Fibroblast of skin of back (primary cell): Measurements from ENCODE around the gene OR2C1. TPM values are rescaled to one million over a fixed set of nuclear protein-coding genes. Genes with fewer than 3 reads are reported as not detected.

Experiments used
- DNase-seq: peaks from one replicate; pipeline ENCODE4 v3.0.0-alpha.2; 2013
- polyA plus RNA-seq, 2 experiments: library from polyadenylated mRNA; unstranded; fragments of 120-200 nt; gene quantifications; one replicate each; pipeline ENCODE4 v1.2.1, GENCODE V29; 2013; ENCODE audit not compliant: insufficient read length in 2 of 2

OR2C1 gene
- polyA plus RNA-seq (2013, experiment 1 of 2; ENCODE audit: insufficient read length): 0.08 TPM
- not detected for polyA plus RNA-seq (2013, experiment 2 of 2; ENCODE audit: insufficient read length)

- no peak for DNase-seq
Measured at GRCh38 chr16:3355589-3355988, at the start of gene OR2C1. Gene OR2C1, plus strand, starts transcription at chr16:3355889. Its CDS starts 52 bp downstream, at chr16:3355941.

GRCh38 chr16:3306078-3306477, 49.6 kb upstream of the OR2C1 start:
- no peak for DNase-seq

GRCh38 chr16:3311496-3311895, 44.2 kb upstream of the OR2C1 start:
- DNase-seq: no peak

- DNase-seq: no peak
Measured at GRCh38 chr16:3317315-3317999, 38.2 kb upstream of the OR2C1 start.

GRCh38 chr16:3321816-3322215, 33.9 kb upstream of the OR2C1 start:
- no peak for DNase-seq

- DNase-seq: no peak
Measured at GRCh38 chr16:3327514-3327913, 28.2 kb upstream of the OR2C1 start.

GRCh38 chr16:3328104-3328503, 27.6 kb upstream of the OR2C1 start:
- DNase-seq: no peak

GRCh38 chr16:3328643-3329042, 27.0 kb upstream of the OR2C1 start:
- DNase-seq: no peak

GRCh38 chr16:3346041-3346440, 9.6 kb upstream of the OR2C1 start:
- no peak for DNase-seq

- no peak for DNase-seq
Measured at GRCh38 chr16:3347586-3347985, 8.1 kb upstream of the OR2C1 start.

GRCh38 chr16:3348547-3349167, 7.0 kb upstream of the OR2C1 start:
- no peak for DNase-seq

- no peak for DNase-seq
Measured at GRCh38 chr16:3349175-3349574, 6.5 kb upstream of the OR2C1 start.

GRCh38 chr16:3356118-3356517, 429 bp downstream of the OR2C1 start:
- no peak for DNase-seq

GRCh38 chr16:3358871-3359270, 3.2 kb downstream of the OR2C1 start:
- DNase-seq: no peak

GRCh38 chr16:3362931-3363330, 7.2 kb downstream of the OR2C1 start:
- no peak for DNase-seq

GRCh38 chr16:3363793-3364192, 8.1 kb downstream of the OR2C1 start:
- no peak for DNase-seq

- peak; percentile 80 for DNase-seq
Measured at GRCh38 chr16:3364774-3365427, 9.2 kb downstream of the OR2C1 start.

- DNase-seq: no peak
Measured at GRCh38 chr16:3369073-3369472, 13.4 kb downstream of the OR2C1 start.

- no peak for DNase-seq
Measured at GRCh38 chr16:3375680-3376079, 20.0 kb downstream of the OR2C1 start.

- no peak for DNase-seq
Measured at GRCh38 chr16:3377917-3378316, 22.2 kb downstream of the OR2C1 start.

- no peak for DNase-seq
Measured at GRCh38 chr16:3383045-3383448, 27.4 kb downstream of the OR2C1 start.

- no peak for DNase-seq
Measured at GRCh38 chr16:3388325-3388724, 32.6 kb downstream of the OR2C1 start.

- DNase-seq: no peak
Measured at GRCh38 chr16:3389663-3390338, 34.1 kb downstream of the OR2C1 start.
